DOHH2 (cell line): Measurements from ENCODE around the gene R3HDM4.

Experiments used
- CTCF ChIP-seq: fragments of 200-600 bp; sonication (generic); IDR thresholded peaks from one replicate; pipeline ENCODE4 v1.5.1; 2014; ENCODE audit warnings: antibody characterized with exemption, mild to moderate bottlenecking, low read depth, low read length; ENCODE audit not compliant: poor library complexity, severe bottlenecking
- EZH2phosphoT487 ChIP-seq: fragments of 200-600 bp; sonication (generic); IDR thresholded peaks from 2 replicates; pipeline ENCODE4 v1.6.1; 2017; ENCODE audit warnings: borderline replicate concordance, mild to moderate bottlenecking, antibody characterized with exemption, low read length, moderate library complexity, mixed read lengths

GRCh38 chr19:868458-869244 lies 44.4 kb downstream of the R3HDM4 start:
- TF ChIP-seq CTCF, result no peak
- TF ChIP-seq EZH2phosphoT487, result no peak
